GM18858 (cell line): ENCODE data around the gene TMEM131.

Experiments used
- ATAC-seq: cut with Tn5 transposase; IDR thresholded peaks from one replicate; pipeline ENCODE4 v1.9.1; 2021; ENCODE audit not compliant: unreplicated experiment

TMEM131 gene

DNA sequence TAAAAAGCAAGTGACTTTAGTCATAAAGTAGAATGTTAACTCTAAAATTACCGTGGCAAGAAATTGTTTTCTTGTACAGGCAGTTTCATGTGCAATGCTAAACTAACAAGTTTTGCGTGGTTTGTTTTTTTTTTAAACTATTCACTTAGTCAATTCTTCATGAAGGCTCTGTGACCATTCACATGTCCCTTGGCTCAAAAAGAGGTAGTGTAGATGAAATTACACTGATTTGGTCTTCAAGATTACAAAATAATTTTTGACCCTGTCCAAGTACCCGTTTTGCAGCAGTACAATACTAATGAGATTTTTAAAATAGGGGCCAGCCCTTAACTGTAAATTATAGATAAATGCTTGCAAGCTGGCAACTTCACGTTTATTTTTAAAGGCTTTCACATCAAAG, 1.3 kb downstream of the TMEM131 start:
- no peak for ATAC-seq

DNA sequence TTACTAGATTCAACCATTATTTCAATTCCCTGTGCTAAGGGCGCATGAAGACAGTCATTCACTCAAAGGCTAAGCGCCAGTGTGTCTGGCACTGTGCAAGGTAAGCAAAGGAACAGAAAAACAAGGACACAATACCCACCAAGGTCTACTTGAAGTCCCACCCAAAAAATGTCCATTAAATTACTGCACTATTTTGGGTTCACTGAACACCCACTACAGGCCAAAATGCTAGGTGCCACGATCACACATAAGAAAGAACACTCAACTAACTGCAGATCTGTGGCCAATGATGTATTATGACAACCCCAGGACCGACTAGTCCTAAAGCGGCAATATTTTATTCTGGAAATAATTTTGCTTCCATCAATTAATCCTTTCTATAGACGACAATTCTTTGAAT, 1.8 kb downstream of the TMEM131 start:
- ATAC-seq, result no peak

DNA sequence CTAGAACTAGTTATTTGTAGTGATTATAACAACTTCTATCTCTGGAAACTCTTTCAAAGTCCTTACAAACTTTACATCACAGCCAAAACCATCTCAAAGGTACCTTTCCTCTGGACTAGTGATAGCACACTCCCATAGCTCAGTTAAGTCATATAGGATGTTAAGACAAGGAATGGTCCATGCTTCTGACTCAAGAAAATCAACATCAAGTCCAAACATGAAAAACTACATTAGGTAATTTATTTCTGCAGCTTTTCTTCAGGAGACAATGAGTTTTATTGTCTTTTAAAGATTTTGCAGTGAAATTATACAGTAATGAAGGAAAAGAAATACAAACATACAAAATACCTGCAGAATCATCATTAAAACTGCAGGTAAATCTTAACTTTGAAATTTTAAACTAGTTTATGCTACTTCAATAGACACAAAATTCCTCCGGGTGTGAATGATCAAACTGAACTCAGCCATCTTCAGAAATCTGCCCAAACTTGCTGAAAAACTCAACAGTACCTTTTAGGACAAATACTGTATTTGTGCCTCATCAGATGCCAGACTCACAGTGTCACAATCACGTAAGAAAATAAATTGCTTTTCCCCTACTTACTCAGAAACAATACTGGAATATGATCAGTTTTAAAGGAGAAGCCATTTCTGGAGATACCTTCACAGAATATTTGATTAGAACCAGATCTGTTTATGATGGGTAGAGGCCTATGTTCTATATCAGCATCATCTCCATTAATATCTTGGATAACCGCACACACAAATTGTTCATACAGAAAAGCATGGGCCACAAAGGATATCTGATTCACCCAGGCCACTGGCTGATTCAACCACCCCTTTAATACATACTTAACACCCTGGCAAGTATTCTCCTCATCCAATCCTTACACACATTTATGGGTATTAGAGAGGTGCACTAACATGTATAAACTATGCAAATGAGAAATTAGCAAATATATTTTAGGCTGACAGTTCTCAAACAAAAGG, 2.6 kb downstream of the TMEM131 start:
- no peak for ATAC-seq

DNA sequence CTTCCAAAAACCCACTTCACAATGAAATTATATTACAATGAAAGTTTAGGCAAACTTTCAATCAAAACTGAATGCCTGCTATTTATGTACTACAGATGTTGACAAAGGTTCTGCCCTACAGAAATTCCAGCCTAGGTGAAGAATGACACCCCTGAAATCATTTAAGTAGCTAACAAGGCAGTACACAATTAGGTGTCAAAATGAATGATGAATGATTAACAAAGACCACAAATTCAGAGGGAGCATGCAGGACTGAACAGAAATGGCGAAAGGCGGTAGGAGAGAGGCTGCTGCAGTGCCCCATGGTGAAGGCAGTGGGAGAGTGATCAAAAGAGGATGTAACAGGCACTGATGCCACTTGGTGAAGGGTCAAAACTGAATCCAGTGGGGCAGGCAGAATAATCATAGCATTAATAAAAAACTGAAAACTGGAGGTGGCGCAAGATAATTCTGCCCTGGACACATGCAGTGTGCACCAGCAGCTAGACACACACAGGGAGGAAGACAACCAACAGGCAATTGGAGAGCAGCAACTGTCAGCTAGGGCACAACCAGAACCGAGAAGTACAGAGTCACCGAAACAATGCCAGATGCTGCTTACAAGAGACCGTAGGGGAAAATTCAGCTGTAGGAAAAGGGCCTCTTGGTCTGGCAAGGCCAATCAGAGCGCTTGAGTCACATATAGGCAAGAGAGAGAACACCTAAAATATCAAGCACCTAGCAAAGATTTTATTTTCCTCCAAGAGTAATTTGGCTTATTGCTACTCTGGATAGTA, 4.5 kb downstream of the TMEM131 start:
- no peak for ATAC-seq

DNA sequence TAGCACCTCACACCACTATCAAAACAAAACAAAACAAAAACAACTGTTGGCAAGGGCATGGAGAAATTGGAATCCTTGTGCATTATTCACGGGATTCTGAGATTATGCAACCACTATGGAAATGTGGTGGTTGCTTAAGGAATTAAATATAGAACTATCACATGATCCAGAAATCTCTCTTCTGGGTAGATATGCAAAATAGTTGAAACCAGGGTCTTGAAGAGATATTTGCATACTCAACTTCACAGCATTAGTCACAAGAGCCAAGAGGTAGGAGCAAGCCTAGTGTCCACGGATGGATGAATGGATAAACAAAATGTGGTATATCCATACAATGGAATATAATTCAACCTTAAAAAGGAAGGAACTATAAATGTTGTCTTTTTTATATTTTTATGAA, 7.0 kb downstream of the TMEM131 start:
- no peak for ATAC-seq

DNA sequence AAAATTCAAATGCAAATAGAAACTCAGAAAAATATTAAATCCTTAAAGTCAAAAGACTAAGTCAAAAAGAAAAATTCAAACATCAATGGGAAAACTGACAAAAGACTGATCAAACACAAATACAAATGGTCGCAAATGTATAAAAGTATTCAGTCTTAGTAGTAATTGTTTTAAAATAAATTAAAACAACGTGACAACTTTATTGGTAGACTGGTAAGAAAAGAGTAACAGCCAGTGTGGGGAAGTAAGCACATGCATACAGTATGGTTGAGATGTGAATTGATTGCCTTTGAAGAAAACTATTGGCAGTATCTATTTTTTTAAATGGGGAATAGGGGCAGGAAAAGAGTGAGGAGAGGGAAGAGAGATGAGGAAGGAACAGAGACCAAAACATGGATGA, 9.8 kb downstream of the TMEM131 start:
- no peak for ATAC-seq

DNA sequence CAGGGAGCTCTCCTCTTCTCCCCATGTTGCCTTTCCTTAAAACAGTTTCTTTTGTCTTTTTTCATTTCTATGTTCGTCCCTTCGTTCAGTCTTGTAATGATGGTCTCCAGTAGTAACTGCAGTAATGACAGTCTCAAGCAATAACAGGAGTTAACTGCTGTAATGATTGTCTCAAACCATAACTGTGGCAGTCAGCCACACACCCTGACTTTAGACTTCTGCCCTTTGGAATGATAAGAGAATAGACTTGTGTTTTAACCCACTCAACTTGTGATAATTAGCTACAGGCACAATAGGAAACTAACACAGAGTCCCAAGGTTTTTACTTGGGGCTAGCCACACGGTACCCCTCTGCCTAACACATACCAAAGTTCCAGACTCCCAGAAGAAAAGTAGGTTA, 12.1 kb downstream of the TMEM131 start:
- ATAC-seq, result no peak

DNA sequence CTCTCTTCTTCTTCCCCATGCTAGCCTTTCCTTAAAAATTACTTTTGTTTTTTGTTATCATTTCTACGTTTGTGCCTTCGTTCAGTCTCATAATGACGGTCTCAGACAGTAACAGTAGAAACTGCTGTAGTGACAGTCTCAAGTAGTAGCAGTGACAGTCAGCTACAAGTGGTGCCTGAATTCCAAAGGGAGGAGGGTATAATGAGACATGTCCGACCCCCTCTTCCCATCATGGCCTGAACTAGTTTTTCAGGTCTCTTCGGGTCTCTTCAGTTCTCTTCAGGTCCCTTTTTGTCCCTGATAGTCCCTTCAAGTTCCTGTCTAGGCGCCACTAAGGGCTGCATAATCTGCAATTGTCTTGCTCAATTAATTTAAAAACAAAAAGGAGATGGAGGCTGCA, 12.6 kb downstream of the TMEM131 start:
- no peak for ATAC-seq

DNA sequence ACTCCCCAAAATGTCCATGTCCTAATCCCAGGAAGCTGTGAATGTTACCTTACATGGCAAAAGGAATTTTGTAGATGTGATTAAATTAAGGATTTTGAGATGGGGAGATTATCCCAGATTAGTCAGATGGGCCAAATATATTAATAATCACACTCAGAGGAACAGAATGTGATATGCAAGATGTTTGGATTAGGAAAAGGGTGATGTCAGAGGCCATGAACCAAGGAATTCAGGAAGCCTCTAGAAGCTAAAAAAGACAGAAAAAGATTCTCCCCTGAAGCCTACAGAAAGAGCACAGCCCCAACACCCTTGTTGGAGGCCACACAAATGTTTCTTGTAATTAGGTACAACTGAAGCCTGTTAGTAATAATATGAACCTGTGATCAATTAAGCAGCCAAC, 13.1 kb downstream of the TMEM131 start:
- ATAC-seq, result no peak

DNA sequence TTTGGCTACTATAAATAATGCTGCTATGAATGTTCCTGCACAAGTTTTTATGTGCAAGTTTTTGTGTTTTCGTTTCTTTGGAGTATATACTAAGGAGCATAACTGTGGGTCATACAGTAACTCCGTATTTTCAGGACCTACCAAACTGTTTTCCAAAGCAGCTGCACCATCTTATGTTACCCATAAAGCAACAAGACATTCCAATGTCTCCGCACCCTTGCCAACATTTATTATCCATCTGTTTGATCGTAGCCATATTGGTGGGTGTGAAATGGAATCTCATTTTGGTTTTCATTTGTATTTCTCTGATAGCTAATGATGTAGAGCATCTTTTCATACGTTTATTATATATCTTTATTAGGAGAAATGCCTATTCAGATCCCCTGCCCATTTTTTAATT, 13.8 kb downstream of the TMEM131 start:
- no peak for ATAC-seq

DNA sequence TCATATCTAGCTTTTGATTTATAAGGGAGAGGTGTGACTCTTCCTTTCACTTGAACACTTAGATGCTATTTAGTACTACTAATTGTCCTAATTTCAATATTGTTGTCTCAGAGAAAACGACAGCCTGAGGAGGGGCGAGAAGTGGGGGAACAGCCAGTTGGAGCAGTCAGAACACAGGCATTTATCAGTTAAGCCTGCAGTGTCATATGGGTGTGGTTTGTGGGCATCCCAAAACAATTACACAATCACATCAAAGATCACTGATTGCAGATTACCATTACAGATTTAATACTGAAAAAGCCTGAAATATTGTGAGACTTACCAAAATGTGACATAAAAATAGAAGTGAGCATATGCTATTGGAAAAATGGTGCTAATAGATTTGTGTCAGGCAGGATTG, 15.8 kb downstream of the TMEM131 start:
- no peak for ATAC-seq

DNA sequence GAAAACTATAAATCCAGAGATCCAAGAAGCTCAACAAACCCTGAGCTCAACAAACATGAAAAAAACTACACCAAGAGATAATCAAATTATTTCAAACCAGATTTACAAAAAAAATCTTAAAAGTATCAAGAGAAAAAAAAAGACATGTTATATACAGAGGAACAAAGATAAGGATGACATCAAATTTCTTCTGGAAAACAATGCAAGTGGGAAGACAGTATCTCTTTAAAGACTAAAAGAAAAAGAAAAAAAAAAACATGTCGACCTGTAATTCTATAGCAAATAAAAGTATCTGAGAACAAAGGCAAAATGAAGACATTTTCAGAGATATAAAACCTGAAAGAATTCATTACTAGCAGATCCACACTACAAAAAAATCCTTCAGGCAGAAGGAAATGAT, 21.3 kb downstream of the TMEM131 start:
- ATAC-seq, result no peak

DNA sequence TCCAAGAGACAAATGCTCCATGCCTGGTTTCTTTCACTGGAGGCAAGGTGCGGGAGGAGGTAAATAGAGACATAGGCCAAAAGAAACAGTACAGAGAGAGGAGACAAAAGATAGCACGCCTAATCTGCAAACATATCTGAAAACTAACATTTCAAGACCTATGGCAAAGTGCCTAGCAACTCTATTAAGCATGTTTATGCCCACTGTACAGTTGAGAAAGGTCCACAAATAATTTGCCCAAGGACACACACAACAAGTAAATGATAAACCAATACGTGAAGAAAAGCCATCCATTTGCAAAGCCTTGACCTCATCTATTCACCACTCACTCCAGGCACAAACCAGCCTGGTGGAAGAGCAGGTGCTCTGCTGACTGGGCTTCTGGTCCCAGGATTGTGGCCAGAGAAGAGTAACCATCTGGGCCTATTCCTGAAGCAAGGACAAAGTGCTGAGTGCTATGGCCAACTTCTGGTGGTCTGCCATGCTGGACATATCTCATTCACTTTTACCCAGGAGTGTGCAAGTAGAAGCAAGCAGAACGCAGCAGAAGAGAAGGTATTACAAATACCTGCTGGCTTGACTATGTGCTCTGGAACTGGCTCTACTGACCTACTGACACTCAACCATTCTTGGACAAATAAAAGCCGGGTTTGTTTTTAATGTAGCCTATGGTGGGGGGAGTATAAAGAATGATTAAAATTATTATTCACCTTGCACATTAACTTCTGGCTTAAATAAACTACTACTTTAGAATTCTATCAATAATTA, 25.3 kb downstream of the TMEM131 start:
- ATAC-seq, result no peak

DNA sequence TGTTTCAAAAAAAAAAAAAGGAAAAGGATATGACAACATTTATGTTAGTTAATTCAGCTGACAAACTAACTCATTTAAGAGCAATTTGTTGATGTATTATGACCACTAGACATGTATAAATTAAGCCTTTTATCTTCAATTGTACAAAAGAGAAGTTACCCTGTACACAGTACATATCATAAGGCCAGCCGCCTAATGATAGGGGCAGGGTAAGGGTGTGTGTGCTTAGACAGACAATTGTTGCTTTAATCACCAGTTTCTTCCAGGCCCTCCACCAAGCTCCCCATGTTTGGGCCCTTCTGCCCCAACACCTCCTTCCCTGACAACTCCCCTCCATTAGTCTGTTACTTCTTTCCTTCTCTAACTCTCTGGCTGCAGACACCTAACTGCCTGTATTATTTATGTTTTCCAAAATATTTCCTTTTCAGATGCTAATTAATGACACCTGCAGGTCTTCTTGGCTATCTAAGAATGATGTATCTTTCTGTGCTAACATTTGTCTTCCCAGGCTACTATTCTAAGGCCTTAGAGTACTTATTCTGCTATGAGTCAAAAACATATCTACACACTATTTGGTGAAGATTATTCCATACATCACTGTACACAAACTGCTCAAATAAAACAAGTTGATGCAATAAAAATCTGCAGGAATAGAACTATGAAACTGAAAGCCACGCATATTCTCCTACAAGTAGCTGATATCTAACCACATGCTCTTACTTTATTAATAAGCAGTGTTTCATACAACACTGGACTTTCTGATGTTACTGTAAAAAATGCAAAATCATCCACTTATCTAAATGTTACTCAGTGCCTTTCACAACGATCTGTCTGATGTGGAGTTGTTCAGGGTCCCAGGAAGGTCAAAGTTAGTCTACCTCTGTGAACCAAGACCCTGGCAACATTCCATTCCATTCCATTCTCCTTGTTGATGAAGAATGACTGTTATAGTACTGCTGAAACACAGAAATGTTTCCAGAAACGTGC, 26.4 kb downstream of the TMEM131 start:
- no peak for ATAC-seq

DNA sequence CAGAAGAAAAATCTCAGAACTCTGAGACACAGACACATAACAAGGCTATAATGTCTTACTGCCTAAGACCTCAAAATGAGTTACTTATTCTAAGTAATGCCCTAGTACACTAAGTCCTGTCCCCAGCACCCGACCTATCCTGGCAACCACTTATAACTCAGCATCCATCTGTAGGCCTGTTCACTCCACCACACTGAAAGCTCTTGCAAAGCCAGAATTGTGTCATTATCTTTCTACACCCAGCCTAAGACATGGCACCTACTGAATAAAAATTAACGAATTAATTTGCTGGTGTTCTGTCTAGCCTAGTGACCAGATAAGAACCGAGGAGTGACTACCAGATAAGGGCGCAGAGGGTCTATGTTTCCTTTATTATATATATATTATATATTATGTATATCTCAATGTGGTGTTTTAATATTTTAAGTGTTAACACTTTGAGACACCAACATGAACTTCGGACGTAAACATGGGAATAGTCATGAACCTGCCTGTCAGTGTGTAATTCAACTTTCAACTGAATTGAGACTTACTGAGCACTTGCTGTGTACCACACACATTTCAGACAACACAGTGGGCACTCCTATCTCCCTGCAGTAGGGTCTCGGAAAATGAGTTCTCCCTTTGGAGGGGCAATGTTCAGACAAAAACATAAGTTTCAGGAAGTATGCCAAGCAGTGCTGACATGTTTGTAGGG, 27.7 kb downstream of the TMEM131 start:
- no peak for ATAC-seq

DNA sequence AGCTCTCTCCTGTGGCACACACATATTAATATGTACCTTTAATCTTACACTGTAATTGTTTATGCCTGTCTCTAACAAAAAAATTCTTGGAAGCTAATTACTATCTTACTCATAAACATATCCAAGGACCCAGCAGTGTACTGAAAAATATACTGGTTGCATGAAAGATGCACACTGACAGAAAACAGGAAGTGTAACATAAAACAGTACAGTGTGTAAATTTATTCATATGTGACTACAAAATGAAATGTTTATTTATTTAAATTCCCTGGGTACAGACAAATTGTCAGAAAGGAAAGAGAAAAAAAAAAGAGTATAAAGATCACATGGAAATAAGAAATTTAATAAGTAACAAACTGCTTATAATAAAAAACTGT, 28.5 kb downstream of the TMEM131 start:
- ATAC-seq, result no peak

DNA sequence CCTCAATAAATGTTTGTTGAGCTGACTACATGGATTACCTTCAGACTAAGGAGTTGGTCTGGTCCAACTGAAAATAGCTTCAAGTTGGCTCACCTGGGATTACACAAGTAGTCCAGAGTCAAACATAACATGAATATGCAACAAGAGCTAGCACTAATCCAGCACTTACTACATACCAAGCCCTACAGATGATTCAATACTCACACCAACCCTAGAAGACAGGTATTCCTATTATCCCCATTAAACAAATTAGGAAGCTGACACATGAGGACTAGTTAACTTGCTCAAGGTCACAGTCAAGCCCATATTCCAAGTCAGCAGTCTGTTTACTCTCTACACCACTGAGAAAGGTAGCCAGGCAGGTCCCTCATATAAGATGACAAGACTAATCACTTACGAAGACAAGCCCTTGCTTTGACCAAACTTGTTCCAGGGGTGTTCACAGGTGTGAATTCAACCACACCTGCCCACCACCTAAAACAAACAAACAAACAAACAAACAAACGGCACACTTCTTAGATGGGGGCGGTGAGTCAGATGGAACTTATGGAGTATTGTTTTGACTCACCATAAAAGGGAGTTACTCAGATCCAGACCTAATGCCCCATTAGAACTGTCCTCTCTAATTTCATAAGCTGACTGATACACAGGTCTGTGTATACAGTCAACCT, 29.1 kb downstream of the TMEM131 start:
- ATAC-seq, result peak; percentile 66

DNA sequence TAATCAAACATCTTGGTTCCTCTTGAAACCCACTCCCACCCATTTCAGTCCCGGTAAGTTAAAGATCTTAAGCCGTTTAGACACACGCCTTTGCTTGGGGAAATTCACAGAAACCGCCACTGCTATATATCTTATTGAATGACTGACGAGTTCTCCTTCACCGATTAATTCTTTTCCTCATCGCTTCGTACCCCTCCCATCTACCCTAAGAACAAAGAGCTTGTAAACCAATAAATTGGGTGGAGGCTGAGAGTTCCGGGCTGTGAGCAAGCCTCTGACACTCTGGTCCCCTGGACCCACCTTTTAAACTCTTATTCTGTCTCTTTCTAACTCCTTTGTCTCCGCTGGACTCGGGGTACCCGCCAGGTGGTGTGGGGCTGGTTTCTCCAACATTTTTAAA, 30.6 kb downstream of the TMEM131 start:
- ATAC-seq, result no peak

DNA sequence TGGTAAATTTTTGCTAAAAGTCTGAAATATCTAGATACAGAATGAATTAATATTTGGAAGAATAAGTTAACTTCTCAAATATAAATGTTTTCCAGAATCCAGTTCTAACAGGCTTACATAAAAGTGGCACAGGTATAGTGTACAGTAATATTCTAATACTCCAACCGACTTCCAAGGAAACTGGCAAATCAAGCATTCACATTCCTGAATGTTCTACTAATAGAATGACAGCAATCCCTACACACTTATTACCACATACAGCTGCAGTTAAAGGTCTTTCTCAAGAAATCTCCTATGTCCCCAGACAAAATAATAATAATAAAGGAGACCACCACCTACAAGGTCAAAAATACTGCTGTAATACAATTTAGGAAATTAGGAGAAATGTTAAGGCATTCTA, 31.9 kb downstream of the TMEM131 start:
- no peak for ATAC-seq
